H9 (cell line): ENCODE data around the gene SRCAP. TPM values are rescaled to one million over a fixed set of nuclear protein-coding genes. Genes with fewer than 3 reads are reported as not detected.

Source experiments
- DNase-seq: peaks from one replicate; pipeline ENCODE4 v3.0.0-alpha.2; 2017
- H2AFZ ChIP-seq: one replicate; pipeline ENCODE4 v1.6.1; 2013; ENCODE audit warnings: mild to moderate bottlenecking, low read length, control low read depth, moderate library complexity
- H2AK5ac ChIP-seq: 2 replicates; pipeline ENCODE4 v1.6.1; 2013; ENCODE audit warnings: low read length, control low read depth, mixed read lengths; ENCODE audit not compliant: insufficient read length
- H2BK120ac ChIP-seq: one replicate; pipeline ENCODE4 v1.6.1; 2013; ENCODE audit warnings: low read depth, mild to moderate bottlenecking, low read length, control low read depth, inconsistent platforms; ENCODE audit not compliant: poor library complexity, severe bottlenecking
- H2BK12ac ChIP-seq: 2 replicates; pipeline ENCODE4 v1.6.1; 2013; ENCODE audit warnings: low read length, control low read depth, mixed read lengths, low read depth; ENCODE audit not compliant: insufficient read length
- H2BK15ac ChIP-seq: 2 replicates; pipeline ENCODE4 v1.6.1; 2013; ENCODE audit warnings: low read depth, low read length, control low read depth
- H2BK20ac ChIP-seq: one replicate; pipeline ENCODE4 v1.6.1; 2013; ENCODE audit warnings: low read depth, mild to moderate bottlenecking, low read length, control low read depth, inconsistent platforms; ENCODE audit not compliant: poor library complexity, severe bottlenecking
- H2BK5ac ChIP-seq: 2 replicates; pipeline ENCODE4 v1.6.1; 2013; ENCODE audit warnings: low read length, control low read depth, mixed read lengths; ENCODE audit not compliant: insufficient read length
- H3K14ac ChIP-seq: 2 replicates; pipeline ENCODE4 v1.6.1; 2013; ENCODE audit warnings: low read length, control low read depth; ENCODE audit not compliant: insufficient read depth
- H3K18ac ChIP-seq: 2 replicates; pipeline ENCODE4 v1.6.1; 2013; ENCODE audit warnings: low read depth, mild to moderate bottlenecking, mixed read lengths, low read length, control low read depth; ENCODE audit not compliant: insufficient read length
- H3K23ac ChIP-seq: 2 replicates; pipeline ENCODE4 v1.6.1; 2013; ENCODE audit warnings: low read length, control low read depth, mixed read lengths, low read depth; ENCODE audit not compliant: insufficient read length
- H3K23me2 ChIP-seq: 2 replicates; pipeline ENCODE4 v1.6.1; 2013; ENCODE audit warnings: low read depth, mild to moderate bottlenecking, mixed read lengths, low read length, control low read depth; ENCODE audit not compliant: insufficient read length, poor library complexity, severe bottlenecking
- H3K27ac ChIP-seq: 2 replicates; pipeline ENCODE4 v1.5.1; 2013; ENCODE audit warnings: low read length, control low read depth, mixed read lengths, low read depth; ENCODE audit not compliant: insufficient read length
- H3K27me3 ChIP-seq: 2 replicates; pipeline ENCODE4 v1.6.1; 2013; ENCODE audit warnings: low read length, control low read depth, inconsistent platforms; ENCODE audit not compliant: insufficient read depth
- H3K4ac ChIP-seq: 2 replicates; pipeline ENCODE4 v1.6.1; 2013; ENCODE audit warnings: low read depth, mild to moderate bottlenecking, control low read depth, inconsistent platforms, low read length, moderate library complexity
- H3K4me1 ChIP-seq: 2 replicates; pipeline ENCODE4 v1.6.1; 2013; ENCODE audit warnings: low read length, control low read depth, inconsistent platforms; ENCODE audit not compliant: insufficient read depth
- H3K4me2 ChIP-seq: 2 replicates; pipeline ENCODE4 v1.6.1; 2013; ENCODE audit warnings: low read length, control low read depth, mixed read lengths; ENCODE audit not compliant: insufficient read length, insufficient read depth
- H3K56ac ChIP-seq: 2 replicates; pipeline ENCODE4 v1.6.1; 2013; ENCODE audit warnings: low read depth, mild to moderate bottlenecking, mixed read lengths, low read length, control low read depth; ENCODE audit not compliant: insufficient read length
- H3K79me1 ChIP-seq: 2 replicates; pipeline ENCODE4 v1.6.1; 2013; ENCODE audit warnings: low read depth, mild to moderate bottlenecking, moderate library complexity, low read length, control low read depth, inconsistent platforms; ENCODE audit not compliant: insufficient read depth, poor library complexity, severe bottlenecking
- H3K79me2 ChIP-seq: 2 replicates; pipeline ENCODE4 v1.6.1; 2013; ENCODE audit warnings: low read length, control low read depth, inconsistent platforms; ENCODE audit not compliant: insufficient read depth
- H3K9ac ChIP-seq: 2 replicates; pipeline ENCODE4 v1.6.1; 2013; ENCODE audit warnings: low read length, control low read depth, mixed read lengths; ENCODE audit not compliant: insufficient read length; ENCODE audit errors: extremely low read depth
- H3K9me3 ChIP-seq: one replicate; pipeline ENCODE4 v1.6.1; 2013; ENCODE audit warnings: low read depth, low read length, inconsistent platforms; ENCODE audit not compliant: control insufficient read depth
- H3T11ph ChIP-seq: one replicate; pipeline ENCODE4 v1.6.1; 2013; ENCODE audit warnings: mild to moderate bottlenecking, low read length, control low read depth, inconsistent platforms
- H4K20me1 ChIP-seq: one replicate; pipeline ENCODE4 v1.6.1; 2013; ENCODE audit not compliant: control insufficient read depth, insufficient read length, insufficient read depth
- H4K5ac ChIP-seq: 2 replicates; pipeline ENCODE4 v1.6.1; 2013; ENCODE audit warnings: low read depth, mild to moderate bottlenecking, mixed read lengths, low read length, control low read depth; ENCODE audit not compliant: insufficient read length
- H4K8ac ChIP-seq: replicated peaks from 2 replicates; pipeline ENCODE4 v1.6.1; 2013; ENCODE audit warnings: low read length, control low read depth, mixed read lengths, low read depth; ENCODE audit not compliant: insufficient read length
- H4K91ac ChIP-seq: 2 replicates; pipeline ENCODE4 v1.6.1; 2013; ENCODE audit warnings: low read depth, mild to moderate bottlenecking, moderate library complexity, mixed read lengths, low read length, control low read depth; ENCODE audit not compliant: insufficient read length
- H3K27ac Mint-ChIP-seq, 3 experiments: 2 replicates in 2 of 3; 3 replicates in 1 of 3; pipeline ENCODE4 v1.8.0; 2020 to 2021; ENCODE audit warnings: mixed read lengths in 3 of 3, mild to moderate bottlenecking in 1 of 3, moderate library complexity in 1 of 3
- H3K27me3 Mint-ChIP-seq: 2 replicates; pipeline ENCODE4 v1.8.0; 2021; ENCODE audit warnings: low read depth, mild to moderate bottlenecking, moderate library complexity, mixed read lengths
- H3K36me3 Mint-ChIP-seq, 3 experiments: 2 replicates in 2 of 3; 3 replicates in 1 of 3; pipeline ENCODE4 v1.8.0; 2020 to 2021; ENCODE audit warnings: low read depth in 3 of 3, mixed read lengths in 3 of 3; ENCODE audit not compliant: insufficient read depth in 1 of 3
- H3K4me1 Mint-ChIP-seq, 2 experiments: 2 replicates each; pipeline ENCODE4 v1.8.0; 2020; ENCODE audit warnings: mixed read lengths in 2 of 2
- H3K4me3 Mint-ChIP-seq, 2 experiments: 2 replicates in 1 of 2; 3 replicates in 1 of 2; pipeline ENCODE4 v1.8.0; 2020 to 2021; ENCODE audit warnings: mild to moderate bottlenecking in 2 of 2, mixed read lengths in 2 of 2, moderate library complexity in 1 of 2
- H3K9me3 Mint-ChIP-seq, 2 experiments: 2 replicates in 1 of 2; 3 replicates in 1 of 2; pipeline ENCODE4 v1.8.0; 2020; ENCODE audit warnings: mild to moderate bottlenecking in 2 of 2, mixed read lengths in 2 of 2, moderate library complexity in 1 of 2
- CTCF ChIP-seq: fragments of 200-600 bp; sonication (generic); conservative IDR thresholded peaks from 3 replicates; pipeline ENCODE4 v1.8.0; 2021; ENCODE audit warnings: antibody characterized with exemption, mild to moderate bottlenecking
- WGBS: extraction: QIAGEN DNeasy Blood & Tissue Kit; methylation state at CpG from one replicate; pipeline ENCODE4 v1.1.7; 2013; ENCODE audit warnings: missing lambda C conversion rate, low lambda C conversion rate, mixed read lengths; ENCODE audit not compliant: insufficient read length; ENCODE audit errors: extremely low coverage; 5-methylcytosine and 5-hydroxymethylcytosine counted together
- total RNA-seq: library from RNA; stranded (reverse); gene quantifications from 2 replicates; pipeline ENCODE4 v1.2.1, GENCODE V29; 2021

Gene SRCAP
- total RNA-seq, 1 experiment from 2014 or later = 63.1 TPM

- no peak for DNase-seq
- Histone ChIP-seq H2BK20ac (no peak overlapping the region), H3K9me3 (no peaks in the 10 kb centered on the region), H3K23me2 (no peaks in the 10 kb centered on the region), H2BK15ac (no peak overlapping the region), H3K79me1 (no peaks in the 10 kb centered on the region), H2BK120ac (no peak overlapping the region), H3K18ac (no peak overlapping the region), H3K4me1 (no peaks in the 10 kb centered on the region), H4K20me1 (no peaks in the 10 kb centered on the region), H2AK5ac (no peak overlapping the region), H3K4ac (no peak overlapping the region), H3K9ac (peak overlapping the region; percentile 33), H4K91ac (no peak overlapping the region), H3T11ph (no peak overlapping the region), H3K27ac (no peak overlapping the region), H3K27me3 (peaks cover 9% of the 10 kb centered on the region; the same call in 1 of the 2 replicates), H2AFZ (no peak overlapping the region), H3K4me2 (peak overlapping the region; percentile 69), H4K8ac (no peak overlapping the region), H3K14ac (no peak overlapping the region), H2BK5ac (no peak overlapping the region), H4K5ac (no peak overlapping the region), H3K23ac (no peak overlapping the region), H3K56ac (no peak overlapping the region), H3K79me2 (no peaks in the 10 kb centered on the region), H2BK12ac (no peak overlapping the region)
- Mint-ChIP-seq H3K4me3 (peak overlapping the region; percentile 67 to 85), H3K4me1 (peaks cover 6 to 14% of the 10 kb centered on the region in 2 experiments), H3K27me3 (peaks cover 44% of the 10 kb centered on the region), H3K27ac (peak overlapping the region in 2 of 3 experiments; percentile 25 to 85; a peak in 2 of 7 replicates), H3K9me3 (no peaks in the 10 kb centered on the region), H3K36me3 (peaks cover 7 to 44% (median 32%) of the 10 kb centered on the region in 3 experiments; a peak in 6 of 7 replicates)
- no peak for TF ChIP-seq CTCF
- no CpG with 5 or more reads among the region's 32 CpGs for WGBS
These were observed 41.8 kb upstream of the SRCAP start for GRCh38 chr16:30656974-30657865.
